Frontal cortex (tissue), 4 donors: ENCODE data around the gene HOMEZ. TPM values are rescaled to one million over a fixed set of nuclear protein-coding genes. Genes with fewer than 3 reads are reported as not detected.
A peak's percentile ranks its signal among the peaks of the same experiment; 100 is the strongest.
"Not testable (repeated sequence)": the region's sequence is repeated elsewhere in the genome, so short reads cannot be mapped to it uniquely, and the experiment has no call there.

ENCODE experiments used
- DNase-seq, 2 donors: peaks; one replicate each; pipeline ENCODE4 v3.0.0; 2012; ENCODE audit warnings: low spot score in 2 of 2
- FAIRE-seq: peaks from 2 replicates; lab custom pipeline; 2012; peaks lifted over from hg19 to GRCh38; lab: Jason Lieb, UNC
- small RNA-seq: library from RNA; depleted of rRNA; stranded (forward); fragments of <200 nt; gene quantifications from one replicate; pipeline ENCODE3, GENCODE V24; 2014
- total RNA-seq: library from RNA; depleted of rRNA; stranded (reverse); fragments of >200 nt; gene quantifications from one replicate; pipeline ENCODE4 v1.2.3, GENCODE V29; 2014
- donor health status: control.
- donor health status: control.
- donor health status: control.

The HOMEZ gene
- total RNA-seq, 1 donor from 2014 or later = 2.0 TPM

DNA sequence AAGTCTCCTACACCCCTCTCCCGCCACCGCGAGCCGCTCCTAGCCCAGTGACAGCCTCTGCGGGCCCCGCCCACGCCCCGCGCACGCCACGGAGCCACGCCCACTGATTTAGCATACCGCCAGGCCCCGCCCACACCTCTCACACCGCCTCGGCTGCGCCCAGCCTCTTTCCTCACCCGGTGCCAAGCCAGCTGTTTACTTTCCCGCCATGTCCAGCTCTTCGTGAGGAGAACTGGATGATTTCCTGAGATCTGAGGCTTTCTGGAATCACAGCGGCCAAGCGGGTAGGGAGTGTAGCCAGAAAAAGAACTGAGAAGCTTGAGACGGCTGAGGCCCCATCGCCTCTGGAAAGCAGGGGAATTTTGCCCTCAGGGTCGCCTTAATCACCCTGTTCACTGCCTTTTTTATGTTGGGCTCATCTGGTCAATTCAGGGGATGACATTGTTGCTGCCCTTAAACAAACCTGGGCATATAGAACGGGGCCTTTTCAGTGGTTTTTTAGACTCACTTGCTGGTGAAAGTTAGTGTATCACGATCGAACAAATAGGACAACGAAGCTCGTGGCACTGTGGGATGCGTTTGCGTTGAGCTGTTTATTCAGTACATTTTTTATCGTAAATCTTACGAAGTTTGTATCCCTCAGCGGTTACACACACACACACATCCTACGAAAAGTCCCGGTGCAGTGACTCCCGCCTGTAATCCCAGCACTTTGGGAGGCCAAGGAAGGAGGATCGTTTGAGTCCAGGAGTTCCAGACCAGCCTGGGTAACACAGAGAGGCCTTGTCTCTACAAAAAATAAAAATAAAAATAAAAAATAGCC lies 47.9 kb downstream of the HOMEZ start, which contains the start of gene RNF212B:
TSS of gene RNF212B (plus strand) at position 165 of the 823 bp plus-strand sequence. CDS start 2,410 bp downstream, outside the sequence.
- DNase-seq (peak; percentile 65 to 88), FAIRE-seq (no peak)

DNA sequence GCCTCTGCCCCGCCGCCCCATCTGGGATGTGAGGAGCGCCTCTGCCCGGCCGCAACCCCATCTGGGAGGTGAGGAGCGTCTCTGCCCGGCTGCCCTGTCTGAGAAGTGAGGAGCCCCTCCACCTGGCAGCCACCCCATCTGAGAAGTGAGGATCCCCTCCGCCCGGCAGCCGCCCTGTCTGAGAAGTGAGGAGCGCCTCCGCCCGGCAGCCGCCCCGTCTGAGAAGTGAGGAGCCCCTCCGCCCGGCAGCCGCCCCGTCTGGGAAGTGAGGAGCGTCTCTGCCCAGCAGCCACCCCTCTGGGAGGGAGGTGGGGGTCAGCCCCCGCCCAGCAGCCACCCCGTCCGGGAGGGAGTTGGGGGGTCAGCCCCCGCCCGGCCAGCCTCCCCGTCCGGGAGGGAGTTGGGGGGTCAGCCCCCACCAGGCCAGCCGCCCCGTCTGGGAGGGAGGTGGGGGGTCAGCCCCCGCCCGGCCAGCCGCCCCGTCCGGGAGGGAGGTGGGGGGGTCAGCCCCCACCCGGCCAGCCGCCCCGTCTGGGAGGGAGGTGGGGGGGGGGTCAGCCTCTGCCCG lies 53.6 kb downstream of the HOMEZ start:
- FAIRE-seq, DNase-seq: not testable (repeated sequence)

DNA sequence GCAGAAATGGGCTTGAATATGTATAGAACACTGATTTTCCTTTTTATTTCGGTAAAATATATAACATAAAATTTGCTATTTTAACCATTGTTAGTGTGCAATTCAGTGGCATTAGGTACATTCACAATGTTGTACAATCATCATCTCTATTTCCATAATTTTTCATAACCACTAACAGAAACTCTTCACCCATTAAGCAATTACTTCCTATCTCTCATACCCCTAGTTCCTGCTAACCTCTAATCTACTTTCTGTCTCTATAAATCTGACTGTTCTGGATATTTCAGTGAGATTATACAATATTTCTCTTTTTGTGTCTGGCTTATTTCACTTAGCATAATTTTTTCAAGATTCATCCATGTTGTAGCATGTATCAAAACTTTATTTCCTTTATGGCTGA lies 57.1 kb downstream of the HOMEZ start:
- no peak for FAIRE-seq
- DNase-seq = no peak

DNA sequence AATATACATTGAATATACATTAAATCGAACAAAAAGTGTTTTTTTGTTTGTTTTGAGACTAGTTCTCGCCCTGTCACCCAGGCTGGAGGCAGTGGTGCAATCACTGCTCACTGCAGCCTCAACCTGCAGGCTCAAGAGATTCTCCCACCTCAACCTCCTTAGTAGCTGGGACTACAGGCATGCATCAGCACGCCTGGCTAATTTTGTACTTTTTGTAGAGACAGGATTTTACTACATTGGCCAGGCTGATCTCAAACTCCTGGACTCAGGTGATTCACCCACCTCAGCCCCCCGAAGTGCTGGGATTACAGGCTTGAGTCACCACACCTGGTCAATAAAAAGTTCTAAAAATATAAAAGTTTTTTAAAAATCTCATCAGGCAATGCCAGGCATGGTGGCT lies 58.4 kb downstream of the HOMEZ start:
- FAIRE-seq (no peak), DNase-seq (no peak)

GRCh38 chr14:23224958-23225357 lies 61.0 kb downstream of the HOMEZ start:
- FAIRE-seq, DNase-seq: not testable (repeated sequence)

Small RNA genes within 50 kb of the gene (small RNA-seq; reads per million reads assigned to genes)
- gene AL049829.1 = not detected
- gene RNU6-1046P = not detected

Other genes with a start within 250 kb of the HOMEZ start
- under 0.01 TPM for gene PSMB11, start 243.9 kb downstream of the HOMEZ start, total RNA-seq
- 9.4 TPM for gene CDH24, start 228.6 kb downstream of the HOMEZ start, total RNA-seq
- 73.0 TPM for gene ACIN1, start 191.0 kb downstream of the HOMEZ start, total RNA-seq
- 22.0 TPM for gene C14orf119, start 190.6 kb downstream of the HOMEZ start, total RNA-seq
- not detected for gene CIROP, start 181.1 kb downstream of the HOMEZ start, total RNA-seq
- gene CEBPE, start 166.9 kb downstream of the HOMEZ start, total RNA-seq = not detected
- 4.1 TPM for gene SLC7A8, start 102.5 kb downstream of the HOMEZ start, total RNA-seq
- gene RNF212B, start 48.2 kb downstream of the HOMEZ start, total RNA-seq = not detected
- gene PPP1R3E, start 16.7 kb upstream of the HOMEZ start, total RNA-seq = 4.5 TPM
- gene BCL2L2, start 20.7 kb upstream of the HOMEZ start, total RNA-seq = 10.6 TPM
- gene PABPN1, start 35.3 kb upstream of the HOMEZ start, total RNA-seq = 70.1 TPM
- 154 TPM for gene SLC22A17, start 66.8 kb upstream of the HOMEZ start, total RNA-seq
- gene EFS, start 79.0 kb upstream of the HOMEZ start, total RNA-seq = 6.9 TPM
- not detected for gene IL25, start 86.7 kb upstream of the HOMEZ start, total RNA-seq
- 1.6 TPM for gene CMTM5, start 90.9 kb upstream of the HOMEZ start, total RNA-seq
- gene MYH6, start 122.1 kb upstream of the HOMEZ start, total RNA-seq = not detected
- 0.41 TPM for gene MYH7, start 149.5 kb upstream of the HOMEZ start, total RNA-seq
- 44.4 TPM for gene NGDN, start 183.6 kb upstream of the HOMEZ start, total RNA-seq